ENCODE measurements around the gene SNW1.

DNA sequence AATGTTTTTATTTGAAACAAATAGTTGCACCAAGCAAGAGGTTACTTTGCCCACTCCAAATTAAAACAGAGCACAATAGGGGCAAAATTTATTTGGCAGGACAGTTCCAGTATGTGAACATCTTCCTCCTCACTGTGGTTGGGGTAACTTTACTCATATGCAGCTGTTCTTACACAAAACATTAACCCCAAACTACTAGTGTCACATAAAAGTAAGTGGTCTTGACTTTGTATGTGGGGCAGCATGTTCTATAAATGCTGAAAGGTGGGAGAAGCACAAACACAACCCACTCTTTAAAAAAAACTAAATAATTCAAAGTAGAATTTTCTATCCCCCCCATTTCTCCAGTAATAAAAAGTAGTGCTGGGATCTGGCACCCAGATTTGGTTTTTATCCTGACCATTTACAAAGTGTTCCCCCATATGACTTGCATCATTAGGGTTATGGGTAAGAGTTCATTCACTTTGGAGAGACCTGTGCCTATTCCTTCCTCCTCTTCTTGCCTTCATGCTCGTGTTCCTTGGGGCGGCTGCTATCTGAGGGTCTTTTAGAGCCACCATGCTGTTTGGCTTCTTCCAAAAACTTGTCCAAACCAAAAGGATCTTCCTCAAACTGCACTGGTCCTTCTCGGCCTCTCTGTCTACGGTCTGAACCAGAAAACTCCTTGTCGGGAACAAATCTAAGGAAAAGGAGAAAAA is 43.2 kb downstream of the SNW1 start:
- TF ChIP-seq, protein P1, sequence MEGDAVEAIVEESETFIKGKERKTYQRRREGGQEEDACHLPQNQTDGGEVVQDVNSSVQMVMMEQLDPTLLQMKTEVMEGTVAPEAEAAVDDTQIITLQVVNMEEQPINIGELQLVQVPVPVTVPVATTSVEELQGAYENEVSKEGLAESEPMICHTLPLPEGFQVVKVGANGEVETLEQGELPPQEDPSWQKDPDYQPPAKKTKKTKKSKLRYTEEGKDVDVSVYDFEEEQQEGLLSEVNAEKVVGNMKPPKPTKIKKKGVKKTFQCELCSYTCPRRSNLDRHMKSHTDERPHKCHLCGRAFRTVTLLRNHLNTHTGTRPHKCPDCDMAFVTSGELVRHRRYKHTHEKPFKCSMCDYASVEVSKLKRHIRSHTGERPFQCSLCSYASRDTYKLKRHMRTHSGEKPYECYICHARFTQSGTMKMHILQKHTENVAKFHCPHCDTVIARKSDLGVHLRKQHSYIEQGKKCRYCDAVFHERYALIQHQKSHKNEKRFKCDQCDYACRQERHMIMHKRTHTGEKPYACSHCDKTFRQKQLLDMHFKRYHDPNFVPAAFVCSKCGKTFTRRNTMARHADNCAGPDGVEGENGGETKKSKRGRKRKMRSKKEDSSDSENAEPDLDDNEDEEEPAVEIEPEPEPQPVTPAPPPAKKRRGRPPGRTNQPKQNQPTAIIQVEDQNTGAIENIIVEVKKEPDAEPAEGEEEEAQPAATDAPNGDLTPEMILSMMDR (IDR thresholded peaks at IDR 0.05) = no peak
- TF ChIP-seq EZH2phosphoT487 (IDR thresholded peaks at IDR 0.05) = no peak
